ENCODE measurements around the gene CD52. TPM values are rescaled to one million over a fixed set of nuclear protein-coding genes. Genes with fewer than 3 reads are reported as not detected.

CD52 gene
- total RNA-seq, 4 donors from 2014 or later, result 7.8 TPM; not detected in 3

DNA sequence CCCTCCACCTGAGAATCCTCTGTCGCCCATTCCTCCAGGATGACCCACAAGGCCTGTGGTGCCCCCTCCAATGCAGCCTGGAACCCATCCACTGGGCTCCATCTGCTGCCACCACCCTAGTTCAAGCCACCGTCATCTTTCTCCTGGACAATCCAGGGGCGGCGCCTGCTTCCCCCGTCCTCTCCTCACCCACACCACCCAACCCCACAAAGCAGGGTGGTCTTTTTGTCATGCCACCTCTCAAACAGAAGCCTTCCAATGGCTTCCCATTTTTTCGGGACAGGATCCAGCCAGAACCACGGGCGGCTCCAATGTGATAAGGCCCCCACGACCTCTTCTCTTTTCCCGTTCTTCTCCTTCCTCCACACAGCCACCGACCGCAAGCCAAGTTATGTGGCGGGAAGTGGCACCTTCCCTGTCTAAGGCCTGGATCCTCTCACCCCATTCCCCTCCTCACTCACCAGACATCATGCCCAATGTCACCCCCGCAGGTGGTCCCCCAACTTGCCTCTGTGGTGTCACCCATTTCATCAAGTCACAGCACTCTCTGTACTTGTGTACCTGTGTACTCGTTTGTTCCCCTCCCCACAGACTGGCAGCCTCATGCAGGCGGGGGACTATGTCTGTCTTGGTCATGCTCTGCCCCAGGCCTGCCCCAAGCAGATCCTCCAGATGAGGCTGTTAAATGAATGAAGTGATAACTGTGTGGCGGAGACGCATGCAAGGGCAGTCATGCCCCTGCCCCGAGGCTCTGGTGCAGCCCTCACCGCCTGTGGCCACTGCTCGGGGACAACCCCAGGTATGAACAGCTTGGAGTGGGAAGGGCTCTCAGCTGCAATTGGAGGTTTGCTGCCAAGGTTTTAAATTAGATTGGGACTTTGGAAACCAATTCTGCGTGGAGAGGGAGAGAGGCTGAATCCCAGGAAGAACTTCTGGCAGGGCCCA, 22.3 kb upstream of the CD52 start:
- intact Hi-C loops (cut with DNase I; ENCODE audit: low total_unique reads), result no loop called here
- Histone ChIP-seq H3K27me3 (no peaks in the 10 kb centered on the region), H3K4me1 (no peaks in the 10 kb centered on the region), H3K9me3 (no peaks in the 10 kb centered on the region), H3K4me3 (no peak overlapping the region), H3K36me3 (no peaks in the 10 kb centered on the region), H3K27ac (no peak overlapping the region)
- TF ChIP-seq, protein P1, sequence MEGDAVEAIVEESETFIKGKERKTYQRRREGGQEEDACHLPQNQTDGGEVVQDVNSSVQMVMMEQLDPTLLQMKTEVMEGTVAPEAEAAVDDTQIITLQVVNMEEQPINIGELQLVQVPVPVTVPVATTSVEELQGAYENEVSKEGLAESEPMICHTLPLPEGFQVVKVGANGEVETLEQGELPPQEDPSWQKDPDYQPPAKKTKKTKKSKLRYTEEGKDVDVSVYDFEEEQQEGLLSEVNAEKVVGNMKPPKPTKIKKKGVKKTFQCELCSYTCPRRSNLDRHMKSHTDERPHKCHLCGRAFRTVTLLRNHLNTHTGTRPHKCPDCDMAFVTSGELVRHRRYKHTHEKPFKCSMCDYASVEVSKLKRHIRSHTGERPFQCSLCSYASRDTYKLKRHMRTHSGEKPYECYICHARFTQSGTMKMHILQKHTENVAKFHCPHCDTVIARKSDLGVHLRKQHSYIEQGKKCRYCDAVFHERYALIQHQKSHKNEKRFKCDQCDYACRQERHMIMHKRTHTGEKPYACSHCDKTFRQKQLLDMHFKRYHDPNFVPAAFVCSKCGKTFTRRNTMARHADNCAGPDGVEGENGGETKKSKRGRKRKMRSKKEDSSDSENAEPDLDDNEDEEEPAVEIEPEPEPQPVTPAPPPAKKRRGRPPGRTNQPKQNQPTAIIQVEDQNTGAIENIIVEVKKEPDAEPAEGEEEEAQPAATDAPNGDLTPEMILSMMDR (IDR thresholded peaks at IDR 0.05), result no peak
- no peak for TF ChIP-seq POLR2A (IDR thresholded peaks at IDR 0.05)
- no peak for DNase-seq

DNA sequence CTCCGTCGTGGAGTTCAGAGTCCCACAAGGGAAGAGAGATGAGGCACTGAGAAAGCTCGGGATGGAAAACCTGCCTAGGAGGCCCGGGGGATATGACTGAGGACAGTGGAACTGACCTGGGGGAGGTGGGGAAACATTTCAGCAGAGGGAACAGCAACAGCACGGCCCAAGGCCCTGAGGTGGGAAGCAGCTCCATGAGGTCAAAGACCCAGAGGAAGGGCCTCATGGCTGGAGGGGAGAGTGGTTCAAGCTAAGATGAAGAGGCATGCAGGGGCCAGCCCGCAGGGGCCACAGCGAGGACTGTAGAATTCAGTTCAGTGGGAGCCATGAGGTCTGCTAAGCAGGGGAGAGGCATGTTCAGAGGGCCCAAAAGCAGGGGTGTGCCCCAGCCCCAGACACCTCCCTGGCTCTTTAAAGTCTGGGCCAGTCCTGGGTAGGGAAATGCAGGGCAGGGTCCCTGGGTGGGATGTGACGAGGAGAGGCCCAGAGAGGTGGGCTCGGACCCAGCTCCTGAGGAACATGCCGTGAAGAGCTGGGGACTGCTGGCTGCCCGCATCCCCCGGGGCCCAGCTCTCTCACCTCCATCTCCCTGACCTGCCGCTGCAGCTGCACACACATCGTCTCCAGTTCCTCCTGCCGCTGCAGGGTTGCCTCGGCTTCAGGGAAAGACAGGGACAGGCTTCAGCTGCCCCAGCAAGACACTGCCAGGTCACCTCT, 21.3 kb upstream of the CD52 start:
- Histone ChIP-seq H3K4me3 (no peak overlapping the region), H3K9me3 (no peaks in the 10 kb centered on the region), H3K36me3 (no peaks in the 10 kb centered on the region), H3K4me1 (no peaks in the 10 kb centered on the region), H3K27ac (no peak overlapping the region), H3K27me3 (no peaks in the 10 kb centered on the region)
- intact Hi-C loops (cut with DNase I; ENCODE audit: low total_unique reads), result no loop called here
- TF ChIP-seq, protein P1 (IDR thresholded peaks at IDR 0.05), result no peak
- no peak for TF ChIP-seq POLR2A (IDR thresholded peaks at IDR 0.05)
- DNase-seq, result no peak

DNA sequence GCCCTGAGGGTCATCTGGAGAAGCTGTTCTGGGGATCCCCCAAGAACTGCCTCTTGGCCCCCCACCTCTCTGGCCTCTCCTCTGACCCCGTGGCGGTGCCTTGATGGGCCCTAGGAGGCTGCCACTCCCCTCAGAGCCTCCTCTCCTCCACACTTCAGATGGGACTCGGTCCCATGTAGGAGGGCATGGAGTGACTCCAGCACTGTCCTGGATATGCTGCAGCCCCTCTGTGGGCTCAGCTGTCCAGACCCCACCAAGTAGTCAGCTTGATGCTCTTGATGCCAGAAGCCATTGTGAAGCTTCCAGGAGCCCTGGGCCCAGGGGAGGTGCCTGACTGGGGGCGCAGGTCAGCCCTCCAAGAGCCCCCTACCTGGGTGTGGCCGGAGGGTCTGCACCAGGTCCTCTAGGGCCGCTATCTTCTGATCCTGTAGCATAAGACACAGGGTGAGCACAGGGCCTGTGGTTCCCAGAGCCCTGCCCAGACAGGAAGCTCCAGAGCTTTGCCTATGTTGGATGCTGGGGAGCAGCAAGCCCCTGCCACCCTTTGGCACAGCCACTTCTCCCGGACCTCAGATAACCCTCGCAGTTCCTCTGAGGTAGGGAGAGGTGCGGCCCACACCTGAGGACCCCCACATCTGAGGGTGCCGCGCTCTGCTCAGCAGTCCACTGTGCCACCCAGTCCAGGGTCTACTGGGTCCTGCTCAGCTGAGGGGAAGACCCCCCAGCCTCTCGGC, 20.5 kb upstream of the CD52 start:
- H3K9me3 ChIP-seq, result no peaks in the 10 kb centered on the region
- intact Hi-C loops (cut with DNase I; ENCODE audit: low total_unique reads), result no loop called here
- no peak overlapping the region for H3K4me3 ChIP-seq
- H3K36me3 ChIP-seq, result no peaks in the 10 kb centered on the region
- H3K27me3 ChIP-seq, result no peaks in the 10 kb centered on the region
- DNase-seq, result no peak
- TF ChIP-seq, protein P1 (IDR thresholded peaks at IDR 0.05), result no peak
- no peaks in the 10 kb centered on the region for H3K4me1 ChIP-seq
- H3K27ac ChIP-seq, result no peak overlapping the region

DNA sequence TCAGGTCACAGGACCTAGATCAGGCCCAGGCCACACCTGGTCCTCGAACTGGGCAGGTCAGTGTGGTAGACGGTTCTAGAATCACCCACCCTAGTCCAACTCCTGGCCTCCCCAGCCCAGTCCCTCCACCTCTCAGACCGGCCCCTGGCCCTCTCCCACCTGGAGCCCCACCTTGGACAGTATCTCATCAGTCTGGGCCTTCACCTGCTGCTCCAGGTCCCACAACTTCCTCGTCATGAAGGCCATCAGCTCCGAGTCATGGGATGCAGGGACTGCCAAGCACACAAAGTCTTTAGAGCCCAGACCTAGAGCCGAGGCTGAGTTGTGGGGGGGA, 20.0 kb upstream of the CD52 start:
- no peaks in the 10 kb centered on the region for H3K9me3 ChIP-seq
- H3K36me3 ChIP-seq, result no peaks in the 10 kb centered on the region
- H3K27me3 ChIP-seq, result no peaks in the 10 kb centered on the region
- TF ChIP-seq, protein P1 (IDR thresholded peaks at IDR 0.05), result no peak
- no peak for TF ChIP-seq POLR2A (IDR thresholded peaks at IDR 0.05)
- no peaks in the 10 kb centered on the region for H3K4me1 ChIP-seq
- H3K4me3 ChIP-seq, result no peak overlapping the region
- intact Hi-C loops (cut with DNase I; ENCODE audit: low total_unique reads), result no loop called here
- no peak overlapping the region for H3K27ac ChIP-seq
- DNase-seq, result no peak

Data from uterus (tissue), 4 donors.